ENCODE data around the gene FADS1.

FADS1 gene

GRCh38 chr11:61844909-61845565 lies 28.2 kb upstream of the FADS1 start:
- DNase-seq: no peak

DNA sequence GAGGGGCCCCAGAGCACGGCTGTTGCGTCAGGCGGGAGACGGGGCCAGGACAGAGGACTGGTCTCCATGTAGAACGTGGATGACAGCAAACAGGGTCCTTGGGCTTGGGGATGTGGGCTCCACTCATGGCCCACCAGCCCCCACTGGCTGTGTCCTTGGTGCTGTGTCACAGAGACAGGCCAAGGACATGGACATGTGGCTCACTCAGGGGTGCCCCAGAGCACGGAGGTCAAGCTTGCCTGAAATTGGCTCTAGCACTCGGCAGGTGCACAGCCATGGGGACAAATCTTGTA lies 25.7 kb upstream of the FADS1 start:
- no peak for DNase-seq

GRCh38 chr11:61841636-61842527 lies 25.1 kb upstream of the FADS1 start:
- DNase-seq: peak; percentile 93

- no peak for DNase-seq
Measured at GRCh38 chr11:61840371-61840770, 23.6 kb upstream of the FADS1 start.

- DNase-seq: no peak
Measured at GRCh38 chr11:61839742-61840141, 22.9 kb upstream of the FADS1 start.

- DNase-seq: no peak
Measured at GRCh38 chr11:61838921-61839320, 22.1 kb upstream of the FADS1 start.

DNA sequence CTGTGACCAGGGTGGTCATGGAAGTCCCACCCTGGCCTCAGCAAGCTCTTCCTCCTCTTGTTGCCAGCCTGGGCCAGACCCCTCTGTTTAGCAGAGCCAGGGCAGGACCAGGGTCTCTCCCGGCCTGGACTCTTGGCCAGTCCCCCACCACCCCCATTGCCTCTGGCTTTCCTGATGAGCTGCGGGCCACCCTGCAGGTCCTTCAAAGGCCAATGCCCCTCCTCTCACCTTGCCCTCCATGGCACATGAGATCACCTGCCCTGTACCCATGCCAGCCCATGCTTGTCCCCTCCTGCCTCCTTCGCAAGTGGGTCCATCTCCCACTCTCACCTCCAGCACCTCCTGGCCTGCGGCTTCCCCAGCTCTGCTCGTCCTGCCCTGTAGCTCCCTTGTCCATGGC lies 21.7 kb upstream of the FADS1 start:
- no peak for DNase-seq

GRCh38 chr11:61837411-61838005 lies 20.7 kb upstream of the FADS1 start:
- DNase-seq: no peak

- DNase-seq: no peak
Measured at GRCh38 chr11:61836193-61836592, 19.4 kb upstream of the FADS1 start.

- DNase-seq: peak; percentile 94
Measured at GRCh38 chr11:61834278-61835048, 17.7 kb upstream of the FADS1 start.

GRCh38 chr11:61833926-61834277 lies 17.1 kb upstream of the FADS1 start:
- DNase-seq: peak; percentile 40

GRCh38 chr11:61833471-61833870 lies 16.7 kb upstream of the FADS1 start:
- DNase-seq: no peak

GRCh38 chr11:61832754-61833153 lies 16.0 kb upstream of the FADS1 start:
- no peak for DNase-seq

DNA sequence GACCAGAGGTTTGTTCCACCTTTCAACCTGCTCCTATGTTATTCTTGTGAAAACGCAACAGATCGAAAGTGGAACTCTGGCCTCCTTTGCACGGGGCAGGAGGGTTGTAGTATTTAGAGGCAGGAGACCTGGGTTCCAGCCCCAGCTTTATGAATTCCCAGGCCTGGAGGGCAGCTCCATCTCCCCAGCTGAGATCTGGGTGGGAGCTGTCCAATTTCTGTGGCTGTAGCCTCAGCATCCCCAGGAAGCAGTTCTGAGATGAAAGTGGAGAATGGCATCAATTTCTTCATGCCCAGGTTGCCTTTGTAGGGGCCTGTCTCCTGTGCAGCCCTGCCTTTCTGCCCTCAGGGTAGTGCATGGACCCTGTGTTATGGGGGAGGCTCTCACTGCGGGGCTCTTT lies 15.4 kb upstream of the FADS1 start:
- no peak for DNase-seq

- peak; percentile 28 for DNase-seq
Measured at GRCh38 chr11:61830237-61831105, 13.7 kb upstream of the FADS1 start.

- DNase-seq: peak; percentile 28
Measured at GRCh38 chr11:61829806-61830205, 13.0 kb upstream of the FADS1 start.

DNA sequence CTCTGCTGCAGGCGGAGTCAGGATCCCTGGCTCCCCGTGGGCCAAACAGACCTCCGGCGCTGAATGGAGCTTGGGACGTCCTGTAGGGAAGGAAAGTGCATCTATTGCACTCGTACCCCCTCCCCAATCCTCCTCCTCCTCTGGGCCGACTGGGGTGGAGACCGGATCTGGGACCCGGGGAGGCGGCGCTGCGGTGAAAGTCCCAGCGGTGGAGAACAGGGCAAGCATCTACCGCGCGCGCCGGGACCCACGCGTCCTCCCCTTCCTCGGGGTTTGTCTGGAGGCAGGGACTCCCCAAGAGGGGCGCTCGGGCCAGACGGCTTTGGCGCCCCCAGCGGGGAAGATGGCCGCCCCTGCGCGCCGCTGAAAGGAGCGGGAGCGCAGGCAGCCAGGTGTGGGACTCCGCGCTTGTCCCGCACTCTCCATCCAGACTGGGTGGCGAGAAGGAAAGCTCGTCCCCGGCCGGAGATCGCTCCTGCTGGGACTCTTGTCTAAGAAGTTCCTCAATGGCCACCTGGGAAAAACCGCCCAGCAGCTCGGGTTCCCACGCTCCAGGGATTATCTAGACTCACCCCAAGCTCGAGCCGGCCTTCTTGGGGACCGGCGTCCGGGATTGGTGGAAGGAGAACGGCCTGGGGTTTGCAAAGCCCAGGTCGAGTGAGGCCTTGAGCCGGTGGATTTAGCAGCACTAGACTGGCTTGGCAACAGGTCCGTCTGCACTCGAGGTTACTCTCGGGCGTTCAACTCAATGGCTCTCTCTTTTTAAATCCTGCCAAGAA lies 12.0 kb upstream of the FADS1 start:
- DNase-seq: peak; percentile 75

GRCh38 chr11:61828379-61828628 lies 11.5 kb upstream of the FADS1 start:
- DNase-seq: no peak

DNA sequence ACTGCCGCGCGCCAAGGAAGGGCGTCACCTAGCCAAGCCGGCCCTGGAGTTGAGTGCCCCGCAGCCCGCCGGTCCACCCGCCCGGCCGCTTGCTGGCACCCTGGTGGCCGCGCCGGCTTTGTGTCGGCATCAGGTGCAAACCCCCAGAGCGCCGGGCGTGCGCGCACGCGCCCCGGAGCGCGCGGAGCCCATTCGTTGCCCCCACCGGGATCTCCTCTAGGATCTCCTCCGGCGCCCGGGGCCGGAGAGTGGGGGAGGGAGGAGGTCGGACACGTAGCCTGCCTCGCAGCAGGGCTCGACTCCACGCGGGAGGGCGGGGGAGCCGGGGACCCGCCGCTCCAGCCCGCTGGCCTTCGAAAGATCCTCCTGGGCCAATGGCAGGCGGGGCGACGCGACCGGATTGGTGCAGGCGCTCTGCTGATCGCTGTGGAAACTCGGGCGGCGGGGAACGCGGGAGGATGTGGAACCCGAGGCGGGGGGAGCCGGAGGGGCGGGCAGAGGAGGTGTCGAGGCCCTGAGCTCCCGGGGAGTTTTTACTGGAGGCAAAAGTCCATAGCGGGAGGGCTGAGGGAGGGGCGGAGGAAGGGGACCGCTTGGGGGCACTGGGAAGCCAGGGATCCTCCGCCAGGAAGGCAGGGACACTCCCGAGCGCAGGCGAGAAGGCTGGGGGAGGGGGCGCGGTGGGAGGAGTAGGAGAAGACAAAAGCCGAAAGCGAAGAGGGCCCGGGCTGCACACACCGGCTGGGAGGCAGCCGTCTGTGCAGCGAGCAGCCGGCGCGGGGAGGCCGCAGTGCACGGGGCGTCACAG lies 11.0 kb upstream of the FADS1 start, which contains the start of gene FADS2:
Gene FADS2, plus strand, starts transcription at position 730 of the 808 bp plus-strand sequence. CDS start 91 bp downstream, outside the sequence.
- peak; percentile 95 for DNase-seq

- DNase-seq: peak; percentile 89
Measured at GRCh38 chr11:61826930-61827570, 10.2 kb upstream of the FADS1 start.

All from OCI-M1 (cell line).